ENCODE data around the gene SH2D6. TPM values are rescaled to one million over a fixed set of nuclear protein-coding genes. Genes with fewer than 3 reads are reported as not detected.

Gene SH2D6
- total and polyA plus RNA-seq, 9 of the 15 experiments (the other 6 are each of a cell fraction or from before 2014, with no cell fraction given): 0.07 to 0.76 (median 0.33) TPM; not detected in 2

GRCh38 chr2:85455552-85456090 lies 37.1 kb downstream of the SH2D6 start (continued):
- TF ChIP-seq ZBTB40 (IDR thresholded peaks at IDR 0.05) (no peak), ZBTB40 (CRISPR knock-in tag; IDR thresholded peaks at IDR 0.05) (no peak), SIRT6 (IDR thresholded peaks at IDR 0.05; ENCODE audit: low read depth, low read length) (no peak)

Data from K562 (cell line).